SK-N-MC (cell line): ENCODE results near the gene TMEM238L.

ENCODE experiments used
- EZH2 ChIP-seq: fragments of 200-600 bp; sonication (generic); IDR thresholded peaks from one replicate; pipeline ENCODE4 v1.6.1; 2017; ENCODE audit warnings: antibody characterized with exemption
- POLR2AphosphoS5 ChIP-seq: IDR thresholded peaks from 2 replicates; pipeline ENCODE4 v1.6.1; 2012; ENCODE audit warnings: mild to moderate bottlenecking, low read depth, low read length, borderline replicate concordance

DNA sequence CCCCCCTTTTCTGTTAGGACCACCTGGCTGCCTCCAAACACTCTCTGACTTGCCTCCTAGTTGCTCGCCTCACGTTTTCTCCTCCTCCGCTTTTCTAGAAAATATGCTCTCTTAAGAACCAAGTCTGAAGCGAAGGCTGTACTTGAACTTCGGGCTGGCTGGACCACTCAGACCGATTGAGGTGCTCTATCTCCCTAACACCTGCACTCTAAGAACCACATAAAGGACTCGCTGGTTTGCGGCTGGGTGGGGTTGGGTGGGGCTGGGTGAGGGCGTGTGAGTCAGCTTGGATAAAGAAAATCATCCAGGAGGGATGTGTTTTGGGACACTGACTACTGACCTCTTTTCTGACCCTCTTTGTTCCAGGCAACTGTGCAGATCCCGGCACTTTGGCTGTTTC, 51.2 kb downstream of the TMEM238L start:
- no peak for TF ChIP-seq EZH2
- no peak for TF ChIP-seq POLR2AphosphoS5
